Measurements from ENCODE around the gene BFSP2.

BFSP2 gene

GRCh38 chr3:133460809-133461208 lies 61.0 kb downstream of the BFSP2 start:
- H3K4me3 ChIP-seq (IDR thresholded peaks at IDR 0.05; ENCODE audit: insufficient read depth, low read depth, low read length) = peak overlapping the region; percentile 89
- TF ChIP-seq CTCF (conservative IDR thresholded peaks at IDR 0.05; ENCODE audit: low read depth, low read length) = no peak
- H3K9ac ChIP-seq = peak overlapping the region; percentile 7; the same call in 1 of the 2 replicates
- H2AFZ ChIP-seq (ENCODE audit: low read depth) = peak overlapping the region; percentile 47; the same call in 1 of the 2 replicates
- no peaks in the 10 kb centered on the region for H3K27me3 ChIP-seq (ENCODE audit: insufficient read depth, low read depth)
- H3K4me1 ChIP-seq (ENCODE audit: low read depth, poor library complexity, severe bottlenecking) = peaks cover 93% of the 10 kb centered on the region
- peak overlapping the region; percentile 64 for H3K27ac ChIP-seq
- H3K36me3 ChIP-seq (ENCODE audit: insufficient read depth) = no peaks in the 10 kb centered on the region
- no peaks in the 10 kb centered on the region for H4K20me1 ChIP-seq (ENCODE audit: insufficient read depth)
- peak overlapping the region; percentile 86 for H3K4me2 ChIP-seq
- no peaks in the 10 kb centered on the region for H3K79me2 ChIP-seq (ENCODE audit: insufficient read depth, low read depth)

DNA sequence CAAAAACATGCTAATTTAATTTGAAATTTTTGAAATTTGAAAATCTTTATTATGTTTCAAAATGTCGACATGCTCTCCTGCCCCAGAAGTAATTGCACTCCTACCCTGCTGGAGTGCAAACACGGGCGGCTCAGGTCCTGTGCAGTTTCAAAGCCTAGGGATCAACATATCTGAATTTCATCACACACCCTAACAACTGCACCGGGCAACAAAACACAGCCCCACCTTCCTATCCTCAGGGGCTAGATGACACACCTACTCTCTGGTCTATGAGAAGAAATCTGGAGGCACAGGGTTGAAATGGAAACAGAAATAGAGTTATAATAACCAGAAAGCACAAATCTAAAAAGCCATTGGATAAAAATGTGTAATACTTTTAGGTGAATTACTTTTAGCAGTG lies 61.4 kb downstream of the BFSP2 start:
- Histone ChIP-seq H3K9ac (peak overlapping the region; percentile 7; the same call in 1 of the 2 replicates), H3K27me3 (ENCODE audit: insufficient read depth, low read depth) (no peaks in the 10 kb centered on the region), H3K4me1 (ENCODE audit: low read depth, poor library complexity, severe bottlenecking) (peaks cover 96% of the 10 kb centered on the region), H3K4me3 (IDR thresholded peaks at IDR 0.05; ENCODE audit: insufficient read depth, low read depth, low read length) (peak overlapping the region; percentile 89), H3K36me3 (ENCODE audit: insufficient read depth) (no peaks in the 10 kb centered on the region), H3K79me2 (ENCODE audit: insufficient read depth, low read depth) (no peaks in the 10 kb centered on the region), H2AFZ (ENCODE audit: low read depth) (peak overlapping the region; percentile 47; the same call in 1 of the 2 replicates), H3K27ac (peak overlapping the region; percentile 64), H3K4me2 (peak overlapping the region; percentile 86), H4K20me1 (ENCODE audit: insufficient read depth) (no peaks in the 10 kb centered on the region)
- no peak for TF ChIP-seq CTCF (conservative IDR thresholded peaks at IDR 0.05; ENCODE audit: low read depth, low read length)

DNA sequence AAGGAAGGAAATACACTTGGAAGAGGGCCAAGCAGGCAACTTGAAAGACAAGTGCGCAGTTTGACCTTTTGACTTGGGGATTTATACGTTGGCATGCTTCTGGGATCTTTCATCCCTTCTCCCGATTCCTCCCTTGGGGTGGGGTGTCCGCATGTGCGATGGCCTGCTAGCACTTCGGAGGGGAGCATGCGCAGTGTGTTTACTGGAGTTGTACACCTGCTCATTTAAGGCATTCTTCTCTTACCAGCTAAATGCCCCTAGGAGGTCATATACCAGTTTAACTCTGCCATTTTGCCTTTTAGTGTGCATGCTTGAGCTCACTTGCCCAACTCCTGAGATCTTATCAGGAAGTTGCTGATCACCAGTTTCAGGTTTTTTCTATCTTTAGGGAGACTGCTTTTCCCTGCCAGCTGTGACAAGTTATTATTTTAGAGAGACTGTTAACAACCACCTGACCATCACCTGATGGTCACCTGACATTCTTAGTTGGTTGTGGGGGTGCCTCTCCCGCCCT lies 63.5 kb downstream of the BFSP2 start:
- Histone ChIP-seq H3K79me2 (ENCODE audit: insufficient read depth, low read depth) (no peaks in the 10 kb centered on the region), H3K4me3 (IDR thresholded peaks at IDR 0.05; ENCODE audit: insufficient read depth, low read depth, low read length) (no peak overlapping the region), H3K4me1 (ENCODE audit: low read depth, poor library complexity, severe bottlenecking) (peaks cover 100% of the 10 kb centered on the region), H3K27ac (peak overlapping the region; percentile 26; the same call in 1 of the 2 replicates), H4K20me1 (ENCODE audit: insufficient read depth) (no peaks in the 10 kb centered on the region), H3K9ac (no peak overlapping the region; the same call in 1 of the 2 replicates), H2AFZ (ENCODE audit: low read depth) (peak overlapping the region; percentile 2; the same call in 1 of the 2 replicates), H3K36me3 (ENCODE audit: insufficient read depth) (no peaks in the 10 kb centered on the region), H3K4me2 (peak overlapping the region; percentile 58), H3K27me3 (ENCODE audit: insufficient read depth, low read depth) (no peaks in the 10 kb centered on the region)
- no peak for TF ChIP-seq CTCF (conservative IDR thresholded peaks at IDR 0.05; ENCODE audit: low read depth, low read length)

- Histone ChIP-seq H3K27ac (peak overlapping the region; percentile 9; the same call in 1 of the 2 replicates), H3K36me3 (ENCODE audit: insufficient read depth) (no peaks in the 10 kb centered on the region), H3K79me2 (ENCODE audit: insufficient read depth, low read depth) (no peaks in the 10 kb centered on the region), H2AFZ (ENCODE audit: low read depth) (no peak overlapping the region), H3K4me2 (peak overlapping the region; percentile 58; the same call in 1 of the 2 replicates), H3K27me3 (ENCODE audit: insufficient read depth, low read depth) (no peaks in the 10 kb centered on the region), H4K20me1 (ENCODE audit: insufficient read depth) (no peaks in the 10 kb centered on the region), H3K9ac (no peak overlapping the region), H3K4me3 (IDR thresholded peaks at IDR 0.05; ENCODE audit: insufficient read depth, low read depth, low read length) (no peak overlapping the region), H3K4me1 (ENCODE audit: low read depth, poor library complexity, severe bottlenecking) (peaks cover 100% of the 10 kb centered on the region)
- peak; percentile 42 for TF ChIP-seq CTCF (conservative IDR thresholded peaks at IDR 0.05; ENCODE audit: low read depth, low read length)
These were observed 64.7 kb downstream of the BFSP2 start for GRCh38 chr3:133464573-133464972.

Measured in KMS-11 (cell line).